Nephron (organoid): ENCODE results near the gene GRID2IP.

Experiments used
- H3K27ac Mint-ChIP-seq, 3 experiments: 2 replicates each; pipeline ENCODE4 v1.8.0; 2020; ENCODE audit warnings: mixed read lengths in 3 of 3, mild to moderate bottlenecking in 2 of 3, moderate library complexity in 1 of 3
- H3K27me3 Mint-ChIP-seq: 2 replicates; pipeline ENCODE4 v1.8.0; 2021; ENCODE audit warnings: low read depth, mild to moderate bottlenecking, moderate library complexity, mixed read lengths
- H3K36me3 Mint-ChIP-seq: 2 replicates; pipeline ENCODE4 v1.8.0; 2020; ENCODE audit warnings: low read depth, mixed read lengths
- H3K4me1 Mint-ChIP-seq: 2 replicates; pipeline ENCODE4 v1.8.0; 2020; ENCODE audit warnings: mixed read lengths
- H3K4me3 Mint-ChIP-seq, 3 experiments: 2 replicates each; pipeline ENCODE4 v1.8.0; 2020; ENCODE audit warnings: mild to moderate bottlenecking in 3 of 3, mixed read lengths in 3 of 3, moderate library complexity in 2 of 3
- H3K9me3 Mint-ChIP-seq: 2 replicates; pipeline ENCODE4 v1.8.0; 2020; ENCODE audit warnings: mixed read lengths
- CTCF ChIP-seq, 3 experiments: fragments of 200-600 bp; sonication (generic); IDR thresholded peaks; one replicate each; pipeline ENCODE4 v1.5.0; 2021; ENCODE audit warnings: antibody characterized with exemption in 3 of 3; ENCODE audit not compliant: unreplicated experiment in 3 of 3

The GRID2IP gene

DNA sequence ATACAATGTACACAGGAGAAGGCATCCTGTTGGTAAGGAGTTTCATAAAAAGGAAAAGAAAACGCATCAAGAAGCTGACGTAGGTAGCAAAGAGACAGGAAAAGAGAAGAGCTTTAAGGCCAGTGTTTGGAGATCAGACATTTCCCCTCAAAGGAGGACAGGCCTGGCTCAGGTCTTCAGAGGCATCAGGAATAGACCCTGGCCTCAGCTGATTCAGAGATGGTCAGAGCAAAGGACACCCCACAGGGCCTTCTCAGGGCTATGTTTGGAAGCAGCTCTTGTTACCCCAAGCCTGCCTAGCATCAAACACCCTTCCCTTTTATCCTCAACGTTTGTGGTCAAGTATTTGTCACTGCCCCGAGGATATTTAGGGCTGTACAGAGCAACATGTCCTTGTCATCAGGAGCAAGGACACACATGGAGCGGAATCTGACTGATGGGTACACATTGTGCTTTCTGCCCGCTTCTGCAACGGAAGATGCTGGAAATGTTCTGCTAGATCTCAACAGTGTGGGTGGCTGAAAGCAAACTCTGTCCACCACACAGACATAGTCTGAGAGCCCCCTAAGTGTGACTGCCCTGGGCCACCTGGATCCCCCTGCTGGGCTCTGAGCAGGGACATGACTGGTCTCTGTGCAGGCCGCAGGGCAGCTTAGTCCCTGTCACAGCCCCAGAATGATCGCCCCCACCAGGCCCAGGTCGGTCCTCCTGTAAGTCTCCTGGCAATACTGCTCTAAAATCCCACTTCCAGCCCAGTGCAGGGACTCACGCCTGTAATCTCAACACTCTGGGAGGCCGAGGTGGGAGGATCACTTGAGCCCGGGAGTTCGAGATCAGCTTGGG lies 25.0 kb upstream of the GRID2IP start:
- H3K4me3 Mint-ChIP-seq, result peak overlapping the region; percentile 60 to 83 (median 75)

DNA sequence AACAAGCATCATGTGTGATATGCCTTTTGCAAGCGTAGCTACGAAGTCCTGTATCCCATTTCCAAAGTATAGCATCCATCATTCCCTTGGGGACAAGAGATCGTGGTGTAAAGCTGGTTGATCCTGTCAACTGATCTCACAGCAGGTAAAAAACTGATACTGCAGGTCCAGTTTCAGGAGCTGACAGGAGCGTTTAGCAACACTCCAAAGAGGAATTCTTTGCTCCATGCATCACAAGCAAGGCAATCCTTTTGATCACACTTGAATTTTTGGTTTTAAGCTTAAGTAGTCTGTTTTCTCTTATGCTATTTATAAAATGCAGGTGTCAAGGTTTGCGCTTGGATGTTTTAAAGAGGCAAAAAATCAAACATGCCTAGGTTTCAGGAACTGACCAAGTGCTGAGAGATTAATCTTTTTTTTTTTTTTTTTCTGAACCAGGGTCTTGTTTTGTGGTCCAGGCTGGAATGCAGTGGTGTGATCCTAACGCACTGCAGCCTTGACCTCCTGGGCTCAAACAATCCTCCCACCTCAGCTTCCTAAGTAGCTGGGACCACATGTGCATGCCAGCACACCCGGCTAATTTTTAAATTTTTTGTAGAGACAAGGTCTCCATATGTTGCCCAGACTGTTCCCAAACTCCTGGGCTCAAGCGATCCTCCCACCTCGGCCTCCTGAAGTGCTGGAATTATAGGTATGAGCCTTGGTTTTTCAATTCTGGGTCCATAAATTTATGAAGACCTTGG lies 24.2 kb upstream of the GRID2IP start:
- Mint-ChIP-seq H3K9me3 (no peaks in the 10 kb centered on the region), H3K27ac (peak overlapping the region in 1 of 3 experiments; percentile 65), H3K4me1 (no peaks in the 10 kb centered on the region), H3K4me3 (peak overlapping the region; percentile 58 to 83 (median 75)), H3K27me3 (peaks cover 3% of the 10 kb centered on the region), H3K36me3 (peaks cover 7% of the 10 kb centered on the region)
- no peak for TF ChIP-seq CTCF (IDR thresholded peaks at IDR 0.05; ENCODE audit: unreplicated experiment in 3 of 3)

More for the DNA sequence above, 25.0 kb upstream of the GRID2IP start:
- Mint-ChIP-seq H3K4me1 (no peaks in the 10 kb centered on the region), H3K36me3 (peaks cover 13% of the 10 kb centered on the region), H3K9me3 (no peaks in the 10 kb centered on the region), H3K27me3 (peaks cover 3% of the 10 kb centered on the region), H3K27ac (peak overlapping the region in 1 of 3 experiments; percentile 72)
- TF ChIP-seq CTCF (IDR thresholded peaks at IDR 0.05; ENCODE audit: unreplicated experiment in 3 of 3), result no peak

DNA sequence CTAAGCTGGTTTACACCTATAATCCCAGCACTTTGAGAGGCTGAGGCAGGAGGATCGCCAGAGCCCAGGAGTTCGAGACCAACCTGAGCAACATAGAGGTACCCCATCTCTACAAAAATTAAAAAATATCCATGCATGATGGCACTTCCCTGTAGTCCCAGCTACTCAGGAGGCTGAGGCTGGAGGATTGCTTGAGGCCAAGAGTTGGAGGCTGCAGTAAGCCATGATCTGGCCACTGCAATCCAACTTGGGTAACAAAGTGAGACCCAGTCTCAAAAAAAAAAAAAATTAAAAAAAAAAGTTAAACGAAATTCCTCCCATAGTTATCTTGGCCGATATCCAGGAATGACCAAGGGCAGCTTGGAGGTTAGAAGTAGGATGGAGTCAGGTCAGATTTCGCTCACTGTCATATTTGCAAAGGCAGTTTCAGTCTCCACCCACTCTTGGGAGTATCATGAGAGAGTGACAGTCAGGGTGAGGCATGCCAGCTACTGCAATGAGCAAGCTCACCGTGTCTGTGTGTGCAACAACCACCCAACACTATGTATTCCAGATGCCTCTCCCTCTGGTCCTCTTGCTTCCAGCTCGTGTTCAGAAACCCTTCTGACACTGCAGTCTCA lies 20.0 kb upstream of the GRID2IP start:
- Mint-ChIP-seq H3K27ac (no peak overlapping the region), H3K4me1 (no peaks in the 10 kb centered on the region), H3K27me3 (peaks cover 3% of the 10 kb centered on the region), H3K36me3 (no peaks in the 10 kb centered on the region), H3K4me3 (no peak overlapping the region), H3K9me3 (no peaks in the 10 kb centered on the region)
- no peak for TF ChIP-seq CTCF (IDR thresholded peaks at IDR 0.05; ENCODE audit: unreplicated experiment in 3 of 3)

DNA sequence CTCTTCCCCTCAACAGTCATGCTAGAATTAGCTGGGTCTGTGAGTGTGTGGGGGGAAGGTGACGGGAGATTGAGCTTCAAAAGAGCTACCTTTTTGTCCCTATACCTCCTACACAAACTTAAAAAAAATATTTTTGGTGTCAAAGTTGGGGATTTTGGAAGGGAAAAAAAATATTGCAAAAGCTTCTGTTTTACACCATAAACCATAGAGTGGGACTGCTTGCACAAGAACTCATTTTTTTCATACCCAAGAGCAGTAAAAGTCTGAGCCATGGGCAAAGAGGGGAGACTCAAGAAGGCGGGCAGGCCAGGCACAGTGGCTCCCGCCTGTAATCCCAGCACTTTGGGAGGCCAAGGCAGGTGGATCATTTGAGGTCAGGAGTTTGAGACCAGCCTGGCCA lies 16.6 kb upstream of the GRID2IP start:
- H3K36me3 Mint-ChIP-seq, result no peaks in the 10 kb centered on the region
- no peak for TF ChIP-seq CTCF (IDR thresholded peaks at IDR 0.05; ENCODE audit: unreplicated experiment in 3 of 3)
- H3K9me3 Mint-ChIP-seq, result no peaks in the 10 kb centered on the region
- H3K4me3 Mint-ChIP-seq, result no peak overlapping the region
- H3K27me3 Mint-ChIP-seq, result peaks cover 2% of the 10 kb centered on the region
- H3K27ac Mint-ChIP-seq, result no peak overlapping the region
- H3K4me1 Mint-ChIP-seq, result no peaks in the 10 kb centered on the region

DNA sequence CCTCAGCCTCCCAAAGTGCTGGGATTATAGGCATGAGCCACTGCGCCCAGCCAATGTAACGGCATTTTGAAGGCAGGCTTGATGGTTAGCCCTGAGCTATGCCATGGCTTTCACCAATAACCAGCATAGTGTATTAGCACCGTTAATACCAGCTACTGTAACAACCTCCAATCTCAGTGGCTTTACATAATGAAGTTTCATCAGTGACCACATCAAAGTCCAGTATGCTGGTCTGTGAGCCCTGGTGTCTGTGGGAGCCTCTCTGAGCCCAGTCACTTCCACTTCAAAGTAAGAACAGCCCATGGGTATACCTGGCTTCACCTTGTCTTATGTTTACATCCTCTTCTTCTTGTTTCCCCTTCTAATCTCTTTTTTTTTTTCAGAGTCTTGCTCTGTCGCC lies 14.4 kb upstream of the GRID2IP start:
- Mint-ChIP-seq H3K36me3 (no peaks in the 10 kb centered on the region), H3K27me3 (no peaks in the 10 kb centered on the region), H3K4me3 (no peak overlapping the region), H3K9me3 (no peaks in the 10 kb centered on the region), H3K4me1 (no peaks in the 10 kb centered on the region), H3K27ac (no peak overlapping the region)
- TF ChIP-seq CTCF (IDR thresholded peaks at IDR 0.05; ENCODE audit: unreplicated experiment in 3 of 3), result no peak
